Measurements from ENCODE around the gene MT1A.
"Not testable (repeated sequence)": the region's sequence is repeated elsewhere in the genome, so short reads cannot be mapped to it uniquely, and the experiment has no call there.

Gene MT1A

GRCh38 chr16:56658327-56658875 is 19.9 kb downstream of the MT1A start:
- DNase-seq (ENCODE audit: low spot score) = no peak

- no peak for DNase-seq (ENCODE audit: low spot score)
Observed at GRCh38 chr16:56662357-56663354, 24.2 kb downstream of the MT1A start.

GRCh38 chr16:56664506-56664905 is 26.0 kb downstream of the MT1A start:
- no peak for DNase-seq (ENCODE audit: low spot score)

- not testable (repeated sequence) for DNase-seq (ENCODE audit: low spot score)
Observed at GRCh38 chr16:56665286-56666261, 27.1 kb downstream of the MT1A start.

- DNase-seq (ENCODE audit: low spot score) = no peak
Observed at GRCh38 chr16:56667581-56668571, 29.4 kb downstream of the MT1A start, which contains the start of gene MT1G. TSS of gene MT1G (minus strand) at chr16:56668065. CDS start at chr16:56667993, 72 bp downstream.

GRCh38 chr16:56669005-56669839 is 30.8 kb downstream of the MT1A start, which contains the start of gene MT1H:
TSS of gene MT1H (plus strand) at chr16:56669814. CDS start at chr16:56669885, 71 bp downstream.
- DNase-seq (ENCODE audit: low spot score) = no peak

GRCh38 chr16:56669840-56670619 is 31.6 kb downstream of the MT1A start:
- DNase-seq (ENCODE audit: low spot score) = no peak

GRCh38 chr16:56670620-56670934 is 32.1 kb downstream of the MT1A start:
- DNase-seq (ENCODE audit: low spot score) = no peak

- DNase-seq (ENCODE audit: low spot score) = not testable (repeated sequence)
Observed at GRCh38 chr16:56671691-56672090, 33.2 kb downstream of the MT1A start.

- DNase-seq (ENCODE audit: low spot score) = not testable (repeated sequence)
Observed at GRCh38 chr16:56672171-56672570, 33.7 kb downstream of the MT1A start.

GRCh38 chr16:56672761-56673536 is 34.5 kb downstream of the MT1A start:
- no peak for DNase-seq (ENCODE audit: low spot score)

GRCh38 chr16:56673921-56674320 is 35.5 kb downstream of the MT1A start:
- no peak for DNase-seq (ENCODE audit: low spot score)

GRCh38 chr16:56674570-56674969 is 36.1 kb downstream of the MT1A start:
- DNase-seq (ENCODE audit: low spot score) = not testable (repeated sequence)

GRCh38 chr16:56675685-56676210 is 37.3 kb downstream of the MT1A start:
- DNase-seq (ENCODE audit: low spot score) = no peak

GRCh38 chr16:56677474-56677873 is 39.0 kb downstream of the MT1A start:
- DNase-seq (ENCODE audit: low spot score) = no peak

GRCh38 chr16:56679078-56679730 is 40.7 kb downstream of the MT1A start:
- no peak for DNase-seq (ENCODE audit: low spot score)

- DNase-seq (ENCODE audit: low spot score) = no peak
Observed at GRCh38 chr16:56679818-56680217, 41.4 kb downstream of the MT1A start.
